Activated CD8-positive, alpha-beta memory T cell treated with anti-CD3 and anti-CD28 coated beads for 4 hours (primary cell): Measurements from ENCODE around the gene PYHIN1.
A peak's percentile ranks its signal among the peaks of the same experiment; 100 is the strongest.

ENCODE experiments used
- DNase-seq, 2 donors: peaks; one replicate each; pipeline ENCODE4 v3.0.0-alpha.2; 2020; ENCODE audit warnings: low read depth in 2 of 2

The PYHIN1 gene

GRCh38 chr1:159014003-159014571 lies 82.7 kb downstream of the PYHIN1 start:
- no peak for DNase-seq

GRCh38 chr1:159014851-159015250 lies 83.5 kb downstream of the PYHIN1 start:
- DNase-seq = no peak

- peak; percentile 47 to 68 for DNase-seq
These were observed 84.1 kb downstream of the PYHIN1 start for GRCh38 chr1:159015440-159015909.

GRCh38 chr1:159023723-159024122 lies 92.4 kb downstream of the PYHIN1 start:
- DNase-seq = no peak

GRCh38 chr1:159025043-159025442 lies 93.7 kb downstream of the PYHIN1 start:
- DNase-seq = no peak
